Muscle of arm (tissue), 12 donors: Measurements from ENCODE around the gene FAIM2. TPM values are rescaled to one million over a fixed set of nuclear protein-coding genes. Genes with fewer than 3 reads are reported as not detected.

Experiments used
- DNase-seq: peaks from one replicate; pipeline ENCODE4 v3.0.0-alpha.2; 2013
- polyA plus RNA-seq, 12 donors: library from polyadenylated mRNA; unstranded; fragments of 120-200 nt; gene quantifications; one replicate each; pipeline ENCODE4 v1.2.1, GENCODE V29; 2013; ENCODE audit not compliant: insufficient read length in 12 of 12

The FAIM2 gene
- polyA plus RNA-seq, 12 donors = 7.4 to 10.6 (median 8.7) TPM; not detected in 1

GRCh38 chr12:49899286-49899843 lies 4.3 kb downstream of the FAIM2 start:
- DNase-seq = no peak

- DNase-seq = no peak
Measured at GRCh38 chr12:49897276-49897675, 6.4 kb downstream of the FAIM2 start.

GRCh38 chr12:49895773-49896172 lies 7.9 kb downstream of the FAIM2 start:
- DNase-seq = no peak

GRCh38 chr12:49894751-49895148 lies 8.9 kb downstream of the FAIM2 start:
- no peak for DNase-seq

- DNase-seq = no peak
Measured at GRCh38 chr12:49893753-49894750, 9.6 kb downstream of the FAIM2 start.

- DNase-seq = no peak
Measured at GRCh38 chr12:49892732-49893317, 10.9 kb downstream of the FAIM2 start.

- no peak for DNase-seq
Measured at GRCh38 chr12:49892084-49892731, 11.5 kb downstream of the FAIM2 start.

GRCh38 chr12:49891476-49891875 lies 12.2 kb downstream of the FAIM2 start:
- DNase-seq = no peak

- no peak for DNase-seq
Measured at GRCh38 chr12:49891012-49891411, 12.7 kb downstream of the FAIM2 start.

- no peak for DNase-seq
Measured at GRCh38 chr12:49890096-49890461, 13.6 kb downstream of the FAIM2 start.

GRCh38 chr12:49889361-49890095 lies 14.2 kb downstream of the FAIM2 start:
- no peak for DNase-seq

GRCh38 chr12:49888461-49889151 lies 15.1 kb downstream of the FAIM2 start:
- DNase-seq = no peak

GRCh38 chr12:49887536-49888401 lies 15.9 kb downstream of the FAIM2 start:
- DNase-seq = no peak

GRCh38 chr12:49887091-49887490 lies 16.6 kb downstream of the FAIM2 start:
- no peak for DNase-seq

GRCh38 chr12:49885663-49886461 lies 17.8 kb downstream of the FAIM2 start:
- no peak for DNase-seq

- no peak for DNase-seq
Measured at GRCh38 chr12:49885118-49885517, 18.6 kb downstream of the FAIM2 start.

GRCh38 chr12:49882851-49883464 lies 20.7 kb downstream of the FAIM2 start:
- DNase-seq = no peak

GRCh38 chr12:49882248-49882850 lies 21.4 kb downstream of the FAIM2 start:
- DNase-seq = no peak
